Suprapubic skin (tissue), 3 donors: Measurements from ENCODE around the gene BCKDK.

ENCODE experiments used
- POLR2AphosphoS5 ChIP-seq, 3 donors: sonication (generic); formaldehyde crosslinking; IDR thresholded peaks; one replicate each; pipeline ENCODE4 v1.6.1; 2017; ENCODE audit warnings: antibody characterized with exemption in 3 of 3
- TF ChIP-seq, protein P1 (sequence below), 2 donors: fragments of 200-600 bp in 1 of 2; fragments of 450-650 bp in 1 of 2; sonication (generic) in 1 of 2; IDR thresholded peaks; one replicate each; pipeline ENCODE4 v1.5.1; 2016 to 2019; ENCODE audit warnings: antibody characterized with exemption in 2 of 2, mild to moderate bottlenecking in 1 of 2, moderate library complexity in 1 of 2

DNA sequence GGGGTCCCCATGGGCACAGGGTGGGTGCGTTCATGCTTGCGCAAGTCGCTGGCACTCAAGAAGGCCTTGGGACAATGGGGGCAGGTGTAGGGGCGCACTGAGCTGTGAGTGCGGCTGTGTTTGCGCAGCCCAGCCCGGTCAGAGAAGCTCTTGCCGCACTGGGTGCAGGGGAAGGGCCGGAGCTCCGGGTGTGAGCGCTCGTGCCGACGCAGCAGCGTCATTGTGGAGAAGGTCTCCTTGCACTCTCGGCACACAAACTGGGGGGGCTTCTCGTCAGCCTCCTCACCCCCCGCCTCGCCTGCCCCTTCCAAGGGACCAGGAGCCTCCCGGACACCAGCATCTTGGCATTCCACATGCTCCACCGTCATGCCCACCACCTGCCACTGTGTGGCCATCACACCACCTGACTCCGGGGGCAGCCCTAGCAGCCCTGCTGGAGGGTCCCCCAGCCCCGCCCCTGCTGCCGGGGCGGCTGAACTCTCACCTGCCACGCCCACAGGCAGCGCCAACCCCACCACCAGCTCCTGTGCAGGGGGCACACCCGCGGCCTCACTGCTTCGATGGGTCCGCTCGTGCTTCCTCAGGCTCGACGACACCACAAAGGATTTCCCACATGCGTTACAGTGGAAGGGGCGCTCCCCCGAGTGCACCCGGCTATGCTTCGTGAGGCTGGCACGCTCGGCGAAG, 46.9 kb upstream of the BCKDK start:
- TF ChIP-seq, protein P1, sequence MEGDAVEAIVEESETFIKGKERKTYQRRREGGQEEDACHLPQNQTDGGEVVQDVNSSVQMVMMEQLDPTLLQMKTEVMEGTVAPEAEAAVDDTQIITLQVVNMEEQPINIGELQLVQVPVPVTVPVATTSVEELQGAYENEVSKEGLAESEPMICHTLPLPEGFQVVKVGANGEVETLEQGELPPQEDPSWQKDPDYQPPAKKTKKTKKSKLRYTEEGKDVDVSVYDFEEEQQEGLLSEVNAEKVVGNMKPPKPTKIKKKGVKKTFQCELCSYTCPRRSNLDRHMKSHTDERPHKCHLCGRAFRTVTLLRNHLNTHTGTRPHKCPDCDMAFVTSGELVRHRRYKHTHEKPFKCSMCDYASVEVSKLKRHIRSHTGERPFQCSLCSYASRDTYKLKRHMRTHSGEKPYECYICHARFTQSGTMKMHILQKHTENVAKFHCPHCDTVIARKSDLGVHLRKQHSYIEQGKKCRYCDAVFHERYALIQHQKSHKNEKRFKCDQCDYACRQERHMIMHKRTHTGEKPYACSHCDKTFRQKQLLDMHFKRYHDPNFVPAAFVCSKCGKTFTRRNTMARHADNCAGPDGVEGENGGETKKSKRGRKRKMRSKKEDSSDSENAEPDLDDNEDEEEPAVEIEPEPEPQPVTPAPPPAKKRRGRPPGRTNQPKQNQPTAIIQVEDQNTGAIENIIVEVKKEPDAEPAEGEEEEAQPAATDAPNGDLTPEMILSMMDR (IDR thresholded peaks at IDR 0.05), result no peak
- TF ChIP-seq POLR2AphosphoS5 (IDR thresholded peaks at IDR 0.05), result no peak
